HepG2 (cell line): ENCODE results near the gene IRF1. TPM values are rescaled to one million over a fixed set of nuclear protein-coding genes. Genes with fewer than 3 reads are reported as not detected.

Experiments
- ASH2L ChIP-seq: fragments of 300-600, 200-600 bp; sonication (generic); IDR thresholded peaks from 2 replicates; pipeline ENCODE4 v1.7.0; 2017; ENCODE audit warnings: low read depth, mild to moderate bottlenecking, moderate library complexity, mixed read lengths, low read length; ENCODE audit not compliant: insufficient read length
- BHLHE40 ChIP-seq: IDR thresholded peaks from 2 replicates; pipeline ENCODE4 v1.6.1; 2011; ENCODE audit warnings: low read length, improper control_type of control experiment
- FOXM1 ChIP-seq: sonication (generic); formaldehyde crosslinking; IDR thresholded peaks from 2 replicates; pipeline ENCODE4 v1.5.0; 2020; ENCODE audit warnings: missing genetic modification reagents
- MYNN ChIP-seq: sonication (generic); formaldehyde crosslinking; IDR thresholded peaks from 2 replicates; pipeline ENCODE4 v1.4.0; 2020; ENCODE audit warnings: mild to moderate bottlenecking, low read depth, missing genetic modification reagents
- NKX3-1 ChIP-seq: sonication (generic); formaldehyde crosslinking; IDR thresholded peaks from 2 replicates; pipeline ENCODE4 v1.5.0; 2020; ENCODE audit warnings: missing genetic modification reagents
- PAXIP1 ChIP-seq: sonication (generic); formaldehyde crosslinking; conservative IDR thresholded peaks from 2 replicates; pipeline ENCODE4 v1.4.0; 2020; ENCODE audit warnings: mild to moderate bottlenecking, missing genetic modification reagents, moderate library complexity
- RAD21 ChIP-seq: fragments of 450-650 bp; formaldehyde crosslinking; IDR thresholded peaks from 2 replicates; pipeline ENCODE4 v1.5.0; 2020; ENCODE audit warnings: mild to moderate bottlenecking
- SETDB1 ChIP-seq: sonication (generic); formaldehyde crosslinking; IDR thresholded peaks from 2 replicates; pipeline ENCODE4 v1.5.1; 2020; ENCODE audit warnings: missing genetic modification reagents, mild to moderate bottlenecking, borderline replicate concordance
- ZEB1 ChIP-seq: IDR thresholded peaks from 2 replicates; pipeline ENCODE4 v1.6.1; 2012; ENCODE audit warnings: mild to moderate bottlenecking, low read depth, inconsistent platforms; ENCODE audit not compliant: insufficient replicate concordance
- ZNF207 ChIP-seq: fragments of 450-650 bp; IDR thresholded peaks from 2 replicates; pipeline ENCODE4 v1.6.1; 2016; ENCODE audit warnings: antibody characterized with exemption, borderline replicate concordance
- ZNF260 ChIP-seq: sonication (generic); formaldehyde crosslinking; IDR thresholded peaks from 2 replicates; pipeline ENCODE4 v1.4.0; 2020; ENCODE audit warnings: missing genetic modification reagents, low read depth, mild to moderate bottlenecking, borderline replicate concordance
- ZNF451 ChIP-seq: sonication (generic); formaldehyde crosslinking; IDR thresholded peaks from 2 replicates; pipeline ENCODE4 v1.5.0; 2020; ENCODE audit warnings: mild to moderate bottlenecking, missing genetic modification reagents
- ZNF563 ChIP-seq: sonication (generic); formaldehyde crosslinking; IDR thresholded peaks from 2 replicates; pipeline ENCODE4 v1.8.0; 2022; ENCODE audit warnings: mild to moderate bottlenecking, moderate library complexity, missing genetic modification reagents
- ZNF816 ChIP-seq: sonication (generic); formaldehyde crosslinking; IDR thresholded peaks from 2 replicates; pipeline ENCODE4 v1.8.0; 2022; ENCODE audit warnings: missing genetic modification reagents, mild to moderate bottlenecking, borderline replicate concordance
- polyA plus RNA-seq, 8 experiments: library from polyadenylated mRNA; depleted of rRNA in 3 of 8; stranded (reverse) in 7 of 8; unstranded in 1 of 8; fragments of >200 nt; fragmentation: Illumina TruSeq in 4 of 8; extraction: Trizol in 4 of 8; gene quantifications; 2 replicates each; pipeline versions ENCODE4 v1.2.1 to v1.2.3, GENCODE V29; 2011 to 2016; ENCODE audit warnings: low read depth in 4 of 8, missing spikeins in 1 of 8, mixed read lengths in 1 of 8; ENCODE audit not compliant: insufficient read depth in 1 of 8
- total RNA-seq, 5 experiments: library from RNA; depleted of rRNA; stranded (reverse); fragments of >200 nt; fragmentation: Illumina TruSeq; extraction: Trizol; gene quantifications; 2 replicates each; pipeline ENCODE4 v1.2.3, GENCODE V29; 2016; ENCODE audit warnings: low read depth in 1 of 5

Gene IRF1
- total and polyA plus RNA-seq, 2 of the 13 experiments (the other 11 are each of a cell fraction or from before 2014, with no cell fraction given): 4.1 to 8.8 TPM

- TF ChIP-seq ZEB1: no peak
- TF ChIP-seq ZNF816 (CRISPR knock-in tag): no peak
- TF ChIP-seq BHLHE40: peak; percentile 64
- TF ChIP-seq ZNF451: no peak
- 0 out of 2 replicates have a peak, but pooled peaks have one; percentile 11 for TF ChIP-seq ZNF563
- TF ChIP-seq ZNF207: no peak
- no peak for TF ChIP-seq SETDB1 (CRISPR knock-in tag)
- peak; percentile 7 for TF ChIP-seq ASH2L
- no peak for TF ChIP-seq ZNF260 (CRISPR knock-in tag)
- no peak for TF ChIP-seq MYNN
- 0 out of 2 replicates have a peak, but pooled peaks have one; percentile 5 for TF ChIP-seq RAD21
- TF ChIP-seq PAXIP1 (CRISPR knock-in tag): no peak
- no peak for TF ChIP-seq NKX3-1 (CRISPR knock-in tag)
- TF ChIP-seq FOXM1 (CRISPR knock-in tag): no peak
Measured at GRCh38 chr5:132526974-132527564, 36.5 kb upstream of the IRF1 start (continued).
